ENCODE data around the gene PFN3. TPM values are rescaled to one million over a fixed set of nuclear protein-coding genes. Genes with fewer than 3 reads are reported as not detected.

PFN3 gene
- total and polyA plus RNA-seq, 2 of the 13 experiments (the other 11 are each of a cell fraction or from before 2014, with no cell fraction given), result not detected

DNA sequence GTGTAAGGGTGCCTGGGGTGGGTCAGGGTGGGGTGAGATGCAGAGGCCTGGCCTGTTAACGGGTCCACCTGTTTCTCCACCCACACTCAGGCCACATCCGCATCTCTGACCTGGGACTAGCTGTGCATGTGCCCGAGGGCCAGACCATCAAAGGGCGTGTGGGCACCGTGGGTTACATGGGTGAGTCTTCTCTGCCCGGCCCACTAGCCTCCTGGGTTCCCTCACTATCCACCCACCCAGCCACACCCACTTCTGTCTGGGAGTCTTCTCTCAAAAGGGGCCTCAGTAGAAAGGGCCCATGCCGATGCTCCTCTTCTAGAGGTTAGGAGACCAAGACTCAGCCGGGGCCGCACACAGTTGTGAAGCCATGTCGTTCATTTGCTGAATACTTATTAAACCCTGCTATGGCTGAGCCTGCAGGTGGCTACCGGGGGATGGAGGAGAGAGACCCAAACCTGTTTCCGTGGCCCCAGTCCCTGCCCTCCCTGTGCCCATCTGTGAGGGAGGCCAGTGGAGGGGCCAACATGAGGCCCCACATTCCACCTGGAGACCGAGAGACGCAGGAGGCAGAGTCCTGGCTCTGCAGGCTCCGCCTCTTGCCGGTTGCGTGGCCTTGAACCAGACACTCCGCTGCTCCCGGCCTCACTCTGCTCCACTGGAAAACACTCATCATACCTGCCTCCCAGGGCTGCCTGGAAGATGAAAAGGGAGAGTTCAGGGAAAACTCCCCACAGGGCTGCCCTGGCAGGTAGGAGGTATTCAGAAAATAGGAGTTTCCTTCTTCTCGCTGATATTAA is 34.7 kb upstream of the PFN3 start (continued):
- TF ChIP-seq, protein P1, sequence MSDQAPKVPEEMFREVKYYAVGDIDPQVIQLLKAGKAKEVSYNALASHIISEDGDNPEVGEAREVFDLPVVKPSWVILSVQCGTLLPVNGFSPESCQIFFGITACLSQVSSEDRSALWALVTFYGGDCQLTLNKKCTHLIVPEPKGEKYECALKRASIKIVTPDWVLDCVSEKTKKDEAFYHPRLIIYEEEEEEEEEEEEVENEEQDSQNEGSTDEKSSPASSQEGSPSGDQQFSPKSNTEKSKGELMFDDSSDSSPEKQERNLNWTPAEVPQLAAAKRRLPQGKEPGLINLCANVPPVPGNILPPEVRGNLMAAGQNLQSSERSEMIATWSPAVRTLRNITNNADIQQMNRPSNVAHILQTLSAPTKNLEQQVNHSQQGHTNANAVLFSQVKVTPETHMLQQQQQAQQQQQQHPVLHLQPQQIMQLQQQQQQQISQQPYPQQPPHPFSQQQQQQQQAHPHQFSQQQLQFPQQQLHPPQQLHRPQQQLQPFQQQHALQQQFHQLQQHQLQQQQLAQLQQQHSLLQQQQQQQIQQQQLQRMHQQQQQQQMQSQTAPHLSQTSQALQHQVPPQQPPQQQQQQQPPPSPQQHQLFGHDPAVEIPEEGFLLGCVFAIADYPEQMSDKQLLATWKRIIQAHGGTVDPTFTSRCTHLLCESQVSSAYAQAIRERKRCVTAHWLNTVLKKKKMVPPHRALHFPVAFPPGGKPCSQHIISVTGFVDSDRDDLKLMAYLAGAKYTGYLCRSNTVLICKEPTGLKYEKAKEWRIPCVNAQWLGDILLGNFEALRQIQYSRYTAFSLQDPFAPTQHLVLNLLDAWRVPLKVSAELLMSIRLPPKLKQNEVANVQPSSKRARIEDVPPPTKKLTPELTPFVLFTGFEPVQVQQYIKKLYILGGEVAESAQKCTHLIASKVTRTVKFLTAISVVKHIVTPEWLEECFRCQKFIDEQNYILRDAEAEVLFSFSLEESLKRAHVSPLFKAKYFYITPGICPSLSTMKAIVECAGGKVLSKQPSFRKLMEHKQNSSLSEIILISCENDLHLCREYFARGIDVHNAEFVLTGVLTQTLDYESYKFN (CRISPR knock-in tag; conservative IDR thresholded peaks at IDR 0.05), result peak; percentile 83
- TF ChIP-seq TOPORS (CRISPR knock-in tag; IDR thresholded peaks at IDR 0.05), result no peak
- TF ChIP-seq NFE2 (CRISPR knock-in tag; IDR thresholded peaks at IDR 0.05), result no peak
- no peak for TF ChIP-seq ZNF850 (CRISPR knock-in tag; conservative IDR thresholded peaks at IDR 0.05)
- TF ChIP-seq GATA4 (IDR thresholded peaks at IDR 0.05; ENCODE audit: borderline replicate concordance, low read depth), result 0 out of 2 replicates have a peak, but pooled peaks have one; percentile 13
- TF ChIP-seq, protein P2, sequence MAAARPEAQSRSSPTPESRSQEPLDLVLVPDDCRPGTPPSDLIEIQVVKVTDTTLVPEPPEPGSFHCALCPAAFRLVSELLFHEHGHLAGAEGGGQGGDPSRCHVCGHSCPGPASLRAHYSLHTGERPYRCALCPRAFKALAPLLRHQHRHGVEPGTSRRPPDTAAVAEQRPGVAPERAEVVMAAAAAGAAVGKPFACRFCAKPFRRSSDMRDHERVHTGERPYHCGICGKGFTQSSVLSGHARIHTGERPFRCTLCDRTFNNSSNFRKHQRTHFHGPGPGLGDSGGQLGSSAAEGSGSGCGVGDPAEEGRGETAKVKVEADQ (CRISPR knock-in tag; IDR thresholded peaks at IDR 0.05; ENCODE audit: borderline replicate concordance), result no peak
- TF ChIP-seq, protein P3, sequence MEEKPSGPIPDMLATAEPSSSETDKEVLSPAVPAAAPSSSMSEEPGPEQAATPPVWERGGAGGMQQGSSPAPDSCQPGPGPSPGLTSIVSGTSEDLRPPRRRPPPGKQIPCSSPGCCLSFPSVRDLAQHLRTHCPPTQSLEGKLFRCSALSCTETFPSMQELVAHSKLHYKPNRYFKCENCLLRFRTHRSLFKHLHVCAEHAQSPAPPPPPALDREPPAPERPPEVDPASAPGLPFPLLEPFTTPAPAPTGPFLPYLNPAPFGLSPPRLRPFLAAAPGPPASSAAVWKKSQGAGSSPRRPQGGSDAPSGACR (CRISPR knock-in tag; IDR thresholded peaks at IDR 0.05), result no peak
- TF ChIP-seq, protein P4, sequence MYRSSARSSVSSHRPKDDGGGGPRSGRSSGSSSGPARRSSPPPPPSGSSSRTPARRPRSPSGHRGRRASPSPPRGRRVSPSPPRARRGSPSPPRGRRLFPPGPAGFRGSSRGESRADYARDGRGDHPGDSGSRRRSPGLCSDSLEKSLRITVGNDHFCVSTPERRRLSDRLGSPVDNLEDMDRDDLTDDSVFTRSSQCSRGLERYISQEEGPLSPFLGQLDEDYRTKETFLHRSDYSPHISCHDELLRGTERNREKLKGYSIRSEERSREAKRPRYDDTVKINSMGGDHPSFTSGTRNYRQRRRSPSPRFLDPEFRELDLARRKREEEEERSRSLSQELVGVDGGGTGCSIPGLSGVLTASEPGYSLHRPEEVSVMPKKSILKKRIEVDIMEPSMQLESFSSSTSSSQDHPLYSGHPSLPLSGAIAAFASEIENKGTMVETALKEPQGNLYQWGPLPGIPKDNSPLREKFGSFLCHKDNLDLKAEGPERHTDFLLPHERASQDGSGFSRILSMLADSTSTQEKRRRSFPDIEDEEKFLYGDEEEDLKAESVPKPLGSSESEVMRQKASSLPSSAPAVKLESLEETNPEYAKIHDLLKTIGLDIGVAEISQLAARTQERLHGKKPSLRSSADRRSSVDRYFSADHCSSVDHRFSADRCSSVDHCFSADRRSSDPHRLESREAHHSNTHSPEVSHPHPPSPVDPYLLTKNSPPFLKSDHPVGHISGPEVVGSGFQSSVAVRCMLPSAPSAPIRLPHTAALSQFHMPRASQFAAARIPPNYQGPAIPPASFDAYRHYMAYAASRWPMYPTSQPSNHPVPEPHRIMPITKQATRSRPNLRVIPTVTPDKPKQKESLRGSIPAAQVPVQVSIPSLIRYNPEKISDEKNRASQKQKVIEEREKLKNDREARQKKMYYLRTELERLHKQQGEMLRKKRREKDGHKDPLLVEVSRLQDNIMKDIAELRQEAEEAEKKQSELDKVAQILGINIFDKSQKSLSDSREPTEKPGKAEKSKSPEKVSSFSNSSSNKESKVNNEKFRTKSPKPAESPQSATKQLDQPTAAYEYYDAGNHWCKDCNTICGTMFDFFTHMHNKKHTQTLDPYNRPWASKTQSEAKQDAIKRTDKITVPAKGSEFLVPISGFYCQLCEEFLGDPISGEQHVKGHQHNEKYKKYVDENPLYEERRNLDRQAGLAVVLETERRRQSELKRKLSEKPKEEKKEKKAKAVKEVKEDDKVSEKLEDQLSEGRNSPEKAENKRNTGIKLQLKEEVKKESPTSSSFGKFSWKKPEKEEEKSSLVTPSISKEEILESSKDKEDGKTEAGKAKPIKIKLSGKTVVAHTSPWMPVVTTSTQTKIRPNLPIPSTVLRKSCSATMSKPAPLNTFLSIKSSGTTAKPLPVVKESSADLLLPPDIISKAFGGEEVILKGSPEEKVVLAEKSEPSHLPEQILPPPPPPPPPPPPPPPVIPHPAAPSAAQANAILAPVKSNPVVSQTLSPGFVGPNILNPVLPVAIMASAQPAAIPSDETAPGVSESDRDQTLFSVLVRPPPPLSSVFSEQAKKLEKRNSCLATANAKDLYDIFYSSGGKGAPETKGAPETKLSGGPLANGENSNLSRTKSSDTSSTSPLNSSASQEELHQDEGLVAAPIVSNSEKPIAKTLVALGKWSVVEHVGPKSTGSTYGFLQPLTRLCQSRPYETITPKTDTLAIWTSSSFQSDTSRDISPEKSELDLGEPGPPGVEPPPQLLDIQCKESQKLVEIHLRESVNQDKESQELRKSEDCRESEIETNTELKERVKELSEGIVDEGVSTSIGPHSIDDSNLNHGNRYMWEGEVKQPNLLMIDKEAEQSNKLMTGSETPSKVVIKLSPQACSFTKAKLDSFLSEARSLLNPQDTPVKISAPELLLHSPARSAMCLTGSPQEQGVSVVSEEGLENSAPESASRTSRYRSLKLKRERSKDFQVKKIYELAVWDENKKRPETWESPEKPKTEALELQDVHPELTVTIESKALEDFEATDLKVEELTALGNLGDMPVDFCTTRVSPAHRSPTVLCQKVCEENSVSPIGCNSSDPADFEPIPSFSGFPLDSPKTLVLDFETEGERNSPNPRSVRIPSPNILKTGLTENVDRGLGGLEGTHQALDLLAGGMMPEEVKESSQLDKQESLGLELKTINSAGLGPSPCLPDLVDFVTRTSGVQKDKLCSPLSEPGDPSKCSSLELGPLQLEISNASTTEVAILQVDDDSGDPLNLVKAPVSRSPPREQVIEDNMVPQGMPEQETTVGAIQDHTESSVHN (CRISPR knock-in tag; IDR thresholded peaks at IDR 0.05), result 0 out of 2 replicates have a peak, but pooled peaks have one; percentile 45
- TF ChIP-seq MEF2D (CRISPR knock-in tag; IDR thresholded peaks at IDR 0.05), result 0 out of 2 replicates have a peak, but pooled peaks have one; percentile 14
- TF ChIP-seq, protein P5, sequence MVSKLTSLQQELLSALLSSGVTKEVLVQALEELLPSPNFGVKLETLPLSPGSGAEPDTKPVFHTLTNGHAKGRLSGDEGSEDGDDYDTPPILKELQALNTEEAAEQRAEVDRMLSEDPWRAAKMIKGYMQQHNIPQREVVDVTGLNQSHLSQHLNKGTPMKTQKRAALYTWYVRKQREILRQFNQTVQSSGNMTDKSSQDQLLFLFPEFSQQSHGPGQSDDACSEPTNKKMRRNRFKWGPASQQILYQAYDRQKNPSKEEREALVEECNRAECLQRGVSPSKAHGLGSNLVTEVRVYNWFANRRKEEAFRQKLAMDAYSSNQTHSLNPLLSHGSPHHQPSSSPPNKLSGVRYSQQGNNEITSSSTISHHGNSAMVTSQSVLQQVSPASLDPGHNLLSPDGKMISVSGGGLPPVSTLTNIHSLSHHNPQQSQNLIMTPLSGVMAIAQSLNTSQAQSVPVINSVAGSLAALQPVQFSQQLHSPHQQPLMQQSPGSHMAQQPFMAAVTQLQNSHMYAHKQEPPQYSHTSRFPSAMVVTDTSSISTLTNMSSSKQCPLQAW (CRISPR knock-in tag; IDR thresholded peaks at IDR 0.05), result 0 out of 2 replicates have a peak, but pooled peaks have one; percentile 33
- peak; percentile 61; the same call in 1 of the 2 replicates for TF ChIP-seq SP5 (CRISPR knock-in tag; IDR thresholded peaks at IDR 0.05; ENCODE audit: borderline replicate concordance, low read depth)
- TF ChIP-seq HES4 (CRISPR knock-in tag; IDR thresholded peaks at IDR 0.05; ENCODE audit: borderline replicate concordance), result no peak
- TF ChIP-seq NR3C1 (CRISPR knock-in tag; IDR thresholded peaks at IDR 0.05), result no peak

Measured in HepG2 (cell line).